SK-N-MC (cell line): ENCODE results near the gene CYTL1.

ENCODE experiments used
- EZH2 ChIP-seq: fragments of 200-600 bp; sonication (generic); IDR thresholded peaks from one replicate; pipeline ENCODE4 v1.6.1; 2017; ENCODE audit warnings: antibody characterized with exemption
- POLR2AphosphoS5 ChIP-seq: IDR thresholded peaks from 2 replicates; pipeline ENCODE4 v1.6.1; 2012; ENCODE audit warnings: mild to moderate bottlenecking, low read depth, low read length, borderline replicate concordance

GRCh38 chr4:5024673-5025072 lies 5.4 kb upstream of the CYTL1 start:
- TF ChIP-seq POLR2AphosphoS5 (no peak), EZH2 (no peak)
